ENCODE measurements around the gene RHBDD3.
A peak's percentile ranks its signal among the peaks of the same experiment; 100 is the strongest.

The RHBDD3 gene

GRCh38 chr22:29306175-29306834, 38.5 kb upstream of the RHBDD3 start, which contains the start of gene GAS2L1:
TSS of gene GAS2L1 (plus strand) at chr22:29306650. CDS start at chr22:29308106, 1,456 bp downstream.
- DNase-seq: peak; percentile 68 to 74

DNA sequence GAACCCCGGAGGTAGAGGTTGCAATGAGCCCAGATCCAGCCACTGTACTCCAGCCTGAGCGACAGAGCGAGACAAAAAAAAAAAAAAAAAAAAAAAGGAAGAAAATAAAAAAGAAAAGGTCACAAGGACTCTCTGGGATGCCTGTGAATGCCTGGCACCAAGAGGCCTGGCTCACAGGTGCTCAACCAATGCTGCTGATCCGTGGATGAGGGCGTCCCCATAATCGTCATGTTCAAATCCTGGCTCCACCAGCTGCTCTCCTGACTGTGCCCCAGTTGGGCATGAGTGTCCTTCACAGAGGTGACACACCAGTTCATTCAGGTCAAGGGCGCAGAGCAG, 38.0 kb upstream of the RHBDD3 start:
- DNase-seq: no peak

- DNase-seq: peak; percentile 34 to 70
Measured at GRCh38 chr22:29302681-29303465, 35.1 kb upstream of the RHBDD3 start.

DNA sequence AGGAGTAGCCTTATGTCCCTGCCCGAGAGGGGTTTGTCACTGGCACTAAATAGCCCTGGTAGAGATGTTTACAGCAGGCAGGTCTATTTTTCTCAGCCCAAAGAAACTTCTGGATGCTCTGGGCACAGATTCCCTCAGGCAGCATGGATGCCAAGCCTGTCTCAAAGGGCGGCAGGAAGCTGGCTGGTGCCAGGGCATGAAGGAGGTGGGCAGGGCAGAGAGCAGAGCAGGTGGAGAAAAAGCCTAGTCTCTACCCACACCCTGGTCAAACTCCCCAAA, 34.6 kb upstream of the RHBDD3 start:
- no peak for DNase-seq

- DNase-seq: no peak
Measured at GRCh38 chr22:29301716-29302401, 34.1 kb upstream of the RHBDD3 start.

DNA sequence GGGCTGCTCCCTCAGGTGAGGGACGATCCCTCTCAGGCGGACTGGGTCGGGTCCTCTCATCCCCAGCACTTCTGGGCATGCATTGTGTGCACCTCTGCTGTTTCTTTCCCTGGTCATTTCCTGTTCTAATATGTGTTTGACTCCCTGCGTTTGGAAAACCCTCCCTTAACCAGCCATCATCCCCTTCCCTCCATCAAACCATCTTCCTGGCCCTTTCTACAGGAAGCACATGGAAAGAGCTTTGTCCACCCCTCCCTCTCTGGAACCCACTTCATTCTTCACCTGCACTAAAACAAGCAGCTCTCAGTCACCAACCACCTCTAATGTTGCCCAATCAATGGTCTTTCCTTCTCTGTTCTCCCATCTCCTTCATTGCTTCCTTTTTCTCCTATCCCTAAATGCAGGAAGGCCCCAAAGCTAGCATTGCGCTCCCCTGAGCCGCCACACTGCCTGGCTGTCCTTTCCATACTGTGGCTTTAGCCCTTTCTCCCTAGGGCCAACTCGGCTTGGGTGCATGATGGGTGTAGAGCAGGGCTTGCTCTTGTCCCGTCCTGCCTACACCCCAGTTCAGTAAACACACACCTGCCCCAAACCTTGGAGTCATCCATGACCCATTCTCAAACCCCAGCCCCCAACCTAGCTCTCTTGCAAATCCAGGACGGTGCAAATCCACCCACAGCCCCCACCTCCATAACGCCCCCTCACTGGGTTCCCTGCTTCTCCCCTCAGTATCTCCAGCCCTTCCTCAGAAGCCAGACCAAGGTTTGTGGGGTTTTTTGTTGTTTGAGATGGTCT, 33.2 kb upstream of the RHBDD3 start:
- no peak for DNase-seq

DNA sequence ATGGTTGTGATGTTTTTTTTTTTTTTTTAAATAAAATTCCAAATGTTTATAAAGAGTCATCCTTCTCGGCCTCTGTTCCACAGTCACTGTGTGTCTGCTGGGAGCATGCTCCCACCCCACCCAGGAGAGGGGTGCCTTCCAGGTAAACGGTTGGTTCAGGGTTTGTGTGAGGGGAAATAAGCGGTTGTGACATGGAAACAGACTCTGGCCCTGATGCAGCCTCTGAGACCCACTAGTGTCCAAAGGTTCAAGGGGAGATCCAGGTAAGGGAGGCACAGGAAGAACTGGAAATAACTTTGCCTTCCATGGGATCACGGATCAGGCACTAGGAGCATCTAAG, 32.7 kb upstream of the RHBDD3 start:
- DNase-seq: no peak

- no peak for DNase-seq
Measured at GRCh38 chr22:29299136-29299900, 31.5 kb upstream of the RHBDD3 start.

DNA sequence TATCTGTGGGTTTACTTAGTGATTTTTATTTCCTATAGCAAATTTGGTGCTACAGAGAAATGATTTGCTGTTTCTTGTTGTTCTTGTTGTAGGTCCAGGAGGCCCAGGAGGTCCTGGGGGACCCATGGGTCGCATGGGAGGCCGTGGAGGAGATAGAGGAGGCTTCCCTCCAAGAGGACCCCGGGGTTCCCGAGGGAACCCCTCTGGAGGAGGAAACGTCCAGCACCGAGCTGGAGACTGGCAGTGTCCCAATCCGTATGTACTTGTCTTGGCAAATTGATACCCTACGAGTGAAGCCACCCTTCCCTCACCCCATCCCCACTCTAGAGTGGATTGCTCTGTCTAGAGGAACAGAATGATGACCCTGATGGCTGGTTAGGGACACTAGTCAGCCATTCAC, 30.9 kb upstream of the RHBDD3 start:
- DNase-seq: no peak

- no peak for DNase-seq
Measured at GRCh38 chr22:29292379-29292778, 24.6 kb upstream of the RHBDD3 start.

GRCh38 chr22:29291215-29291614, 23.4 kb upstream of the RHBDD3 start:
- DNase-seq: no peak

DNA sequence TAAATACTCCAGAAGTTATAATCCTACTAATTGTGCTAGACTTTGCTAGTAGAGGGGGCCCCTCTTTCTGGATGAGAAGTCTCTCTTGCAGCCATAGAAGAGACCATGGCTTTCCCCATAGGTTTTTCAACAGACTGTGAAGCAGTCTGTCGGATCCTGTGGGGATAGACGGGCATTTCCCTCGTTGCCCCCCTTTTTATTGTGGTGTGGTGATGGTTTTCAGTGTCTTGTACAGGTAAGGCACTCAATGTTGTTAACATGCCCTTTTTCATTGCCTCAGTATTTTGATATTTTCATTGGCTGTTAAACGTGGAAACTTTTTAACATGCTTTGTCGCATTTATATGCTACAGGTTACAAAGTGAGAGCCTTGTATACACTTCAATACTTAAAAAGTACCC, 22.3 kb upstream of the RHBDD3 start:
- DNase-seq: no peak

DNA sequence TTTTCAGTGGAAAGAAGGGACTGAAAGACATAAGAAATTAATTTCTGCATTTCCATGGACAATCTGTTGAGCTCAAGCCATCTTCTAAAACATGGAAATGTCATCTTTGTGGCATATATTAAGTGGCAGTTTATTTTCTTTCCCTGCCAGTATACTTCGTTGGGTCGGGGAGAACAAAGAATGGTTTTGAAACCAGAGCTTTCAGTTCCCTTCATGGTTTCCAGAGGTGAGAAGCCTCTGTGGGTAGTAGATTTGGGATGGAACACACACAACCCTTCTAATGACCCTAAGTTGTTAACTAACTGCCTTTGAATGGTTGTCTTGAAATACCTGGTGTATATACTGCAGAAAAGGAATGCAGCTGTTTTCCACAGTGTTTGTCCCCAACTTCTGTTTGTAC, 21.1 kb upstream of the RHBDD3 start:
- no peak for DNase-seq

GRCh38 chr22:29284196-29284595, 16.4 kb upstream of the RHBDD3 start:
- no peak for DNase-seq

DNA sequence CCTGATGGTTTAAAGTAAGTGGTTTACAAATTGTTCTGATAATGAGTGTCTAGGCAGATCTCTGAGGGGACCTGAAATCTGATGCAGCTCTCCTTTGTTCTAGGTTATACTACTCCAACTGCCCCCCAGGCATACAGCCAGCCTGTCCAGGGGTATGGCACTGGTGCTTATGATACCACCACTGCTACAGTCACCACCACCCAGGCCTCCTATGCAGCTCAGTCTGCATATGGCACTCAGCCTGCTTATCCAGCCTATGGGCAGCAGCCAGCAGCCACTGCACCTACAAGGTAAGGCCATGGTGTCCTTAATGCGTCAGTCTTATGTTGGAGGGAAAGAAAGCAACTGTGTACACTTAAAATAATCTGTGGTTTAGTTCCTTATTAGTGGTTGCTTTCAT, 10.1 kb upstream of the RHBDD3 start:
- DNase-seq: no peak

GRCh38 chr22:29275819-29276565, 8.2 kb upstream of the RHBDD3 start:
- DNase-seq: no peak

DNA sequence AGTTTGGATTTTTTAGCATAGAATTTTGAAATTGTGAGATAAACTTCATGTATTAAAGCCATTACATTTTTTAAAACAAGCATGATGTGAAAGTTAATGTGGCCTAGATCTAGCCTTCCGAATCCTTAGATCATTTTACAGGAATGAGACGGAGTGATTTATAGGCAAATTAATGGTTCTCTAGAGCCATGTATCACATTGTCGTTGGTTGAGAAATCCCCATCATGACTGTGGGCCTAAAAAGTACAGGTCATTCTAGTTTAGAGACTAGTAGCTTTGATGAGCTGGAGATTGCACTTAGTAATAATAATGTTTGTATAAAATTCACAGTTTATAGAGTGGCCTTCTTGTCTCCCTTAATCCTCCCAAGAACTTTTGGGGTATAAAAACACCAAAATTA, 7.4 kb upstream of the RHBDD3 start:
- no peak for DNase-seq

GRCh38 chr22:29272624-29273023, 4.8 kb upstream of the RHBDD3 start:
- DNase-seq: no peak

GRCh38 chr22:29270475-29271271, 2.9 kb upstream of the RHBDD3 start:
- DNase-seq: peak; percentile 32 to 40

GRCh38 chr22:29269731-29270474, 2.1 kb upstream of the RHBDD3 start:
- no peak for DNase-seq

All from inflammatory macrophage (primary cell).